IMR-90 (cell line): Measurements from ENCODE around the gene C10orf62. TPM values are rescaled to one million over a fixed set of nuclear protein-coding genes. Genes with fewer than 3 reads are reported as not detected.

Experiments used
- ATAC-seq: fragments of 200-7000 bp; cut with Tn5 transposase; 2 replicates; pipeline ENCODE4 v1.9.1; 2020; ENCODE audit warnings: low read depth, mild to moderate bottlenecking, moderate library complexity
- BruUV-seq: library from RNA; stranded (reverse); fragments of 400-500 nt; replicated peaks from 2 replicates; lab custom pipeline; 2021; lab: Mats Ljungman, UMichigan
- CTCF ChIA-PET: fragments of 300-600 bp; formaldehyde crosslinking; extraction: SDS; loops from one replicate; lab custom pipeline; 2021; ENCODE audit warnings: antibody characterized with exemption; lab: Yijun Ruan, JAX
- POLR2A ChIA-PET: fragments of 300-600 bp; sonication (Branson Sonifier 250); formaldehyde crosslinking; loops from one replicate; lab custom pipeline; 2022; ENCODE audit warnings: antibody characterized with exemption; ENCODE audit not compliant: unreplicated experiment; lab: Charles Lee
- DNase-seq: peaks from one replicate; pipeline ENCODE4 v3.0.0; 2013
- H2AFZ ChIP-seq: replicated peaks from 2 replicates; pipeline ENCODE3; 2013; ENCODE audit warnings: low read length, mild to moderate bottlenecking; ENCODE audit not compliant: poor library complexity
- H2AK5ac ChIP-seq: 2 replicates; pipeline ENCODE4 v1.6.1; 2013; ENCODE audit warnings: low read depth, low read length, inconsistent platforms
- H2AK9ac ChIP-seq: replicated peaks from 2 replicates; pipeline ENCODE3; 2013; ENCODE audit warnings: mild to moderate bottlenecking, low read depth, low read length, moderate library complexity; ENCODE audit not compliant: poor library complexity
- H2BK120ac ChIP-seq: 2 replicates; pipeline ENCODE4 v1.6.1; 2013; ENCODE audit warnings: low read depth, low read length, inconsistent platforms
- H2BK15ac ChIP-seq: 3 replicates; pipeline ENCODE4 v1.6.1; 2013; ENCODE audit warnings: low read depth, low read length, inconsistent platforms
- H2BK20ac ChIP-seq: 2 replicates; pipeline ENCODE4 v1.6.1; 2013; ENCODE audit warnings: low read depth, mild to moderate bottlenecking, inconsistent platforms, low read length, moderate library complexity
- H2BK5ac ChIP-seq: 2 replicates; pipeline ENCODE4 v1.6.1; 2013; ENCODE audit warnings: mild to moderate bottlenecking, low read depth, low read length, inconsistent platforms; ENCODE audit not compliant: poor library complexity, severe bottlenecking
- H3K14ac ChIP-seq: replicated peaks from 2 replicates; pipeline ENCODE4 v1.6.1; 2013; ENCODE audit warnings: low read depth, low read length, inconsistent platforms
- H3K18ac ChIP-seq: 2 replicates; pipeline ENCODE4 v1.6.1; 2013; ENCODE audit warnings: low read depth, low read length, control low read depth
- H3K23ac ChIP-seq: 2 replicates; pipeline ENCODE4 v1.6.1; 2013; ENCODE audit warnings: low read depth, low read length, inconsistent platforms
- H3K27ac ChIP-seq: 2 replicates; pipeline ENCODE4 v1.5.1; 2013; ENCODE audit warnings: mild to moderate bottlenecking, control low read depth, low read length; ENCODE audit not compliant: insufficient read depth
- H3K27me3 ChIP-seq: 2 replicates; pipeline ENCODE4 v1.6.1; 2013; ENCODE audit warnings: low read length; ENCODE audit not compliant: control insufficient read depth, insufficient read depth
- H3K36me3 ChIP-seq: 2 replicates; pipeline ENCODE4 v1.6.1; 2013; ENCODE audit warnings: low read length, mixed read lengths; ENCODE audit not compliant: control insufficient read depth, insufficient read depth
- H3K4ac ChIP-seq: 2 replicates; pipeline ENCODE4 v1.6.1; 2013; ENCODE audit warnings: low read depth, low read length, inconsistent platforms
- H3K4me1 ChIP-seq: 2 replicates; pipeline ENCODE4 v1.6.1; 2013; ENCODE audit warnings: low read length, mixed read lengths; ENCODE audit not compliant: control insufficient read depth, insufficient read depth
- H3K4me2 ChIP-seq: 2 replicates; pipeline ENCODE4 v1.6.1; 2013; ENCODE audit warnings: low read depth, mild to moderate bottlenecking, control low read depth, low read length, moderate library complexity
- H3K4me3 ChIP-seq: 2 replicates; pipeline ENCODE4 v1.5.1; 2013; ENCODE audit warnings: low read depth, mild to moderate bottlenecking, control low read depth, low read length, moderate library complexity; ENCODE audit not compliant: insufficient read depth
- H3K56ac ChIP-seq: 2 replicates; pipeline ENCODE4 v1.6.1; 2013; ENCODE audit warnings: low read length, inconsistent platforms; ENCODE audit not compliant: insufficient read depth; ENCODE audit errors: extremely low read depth
- H3K79me1 ChIP-seq, 2 experiments: 2 replicates each; pipeline ENCODE4 v1.6.1; 2013; ENCODE audit warnings: low read length in 2 of 2, inconsistent platforms in 1 of 2, low read depth in 1 of 2
- H3K9ac ChIP-seq: 2 replicates; pipeline ENCODE4 v1.6.1; 2013; ENCODE audit warnings: low read depth, low read length, control low read depth
- H3K9me1 ChIP-seq: 2 replicates; pipeline ENCODE4 v1.6.1; 2013; ENCODE audit warnings: low read length, inconsistent platforms; ENCODE audit not compliant: insufficient read depth
- H3K9me3 ChIP-seq: 2 replicates; pipeline ENCODE4 v1.6.1; 2013; ENCODE audit warnings: low read length; ENCODE audit not compliant: control insufficient read depth, insufficient read depth
- H4K20me1 ChIP-seq: 2 replicates; pipeline ENCODE4 v1.6.1; 2013; ENCODE audit warnings: low read length, inconsistent platforms; ENCODE audit not compliant: insufficient read depth
- H4K5ac ChIP-seq: 2 replicates; pipeline ENCODE4 v1.6.1; 2013; ENCODE audit warnings: mild to moderate bottlenecking, low read depth, low read length, control low read depth
- H4K8ac ChIP-seq, 2 experiments: 2 replicates each; pipeline ENCODE4 v1.6.1; 2013; ENCODE audit warnings: low read depth in 2 of 2, low read length in 2 of 2, control low read depth in 1 of 2, inconsistent platforms in 1 of 2
- H4K91ac ChIP-seq: 2 replicates; pipeline ENCODE4 v1.6.1; 2013; ENCODE audit warnings: low read depth, low read length, inconsistent platforms; ENCODE audit not compliant: insufficient read depth
- BHLHE40 ChIP-seq: fragments of 150-350 bp; IDR thresholded peaks from 2 replicates; pipeline ENCODE4 v1.6.1; 2016; ENCODE audit warnings: mild to moderate bottlenecking, low read depth, low read length
- CEBPB ChIP-seq: IDR thresholded peaks from 2 replicates; pipeline ENCODE4 v1.6.1; 2012; ENCODE audit warnings: low read depth, low read length, improper control_type of control experiment
- CHD1 ChIP-seq: IDR thresholded peaks from 2 replicates; pipeline ENCODE4 v1.6.1; 2012; ENCODE audit warnings: low read depth, low read length, improper control_type of control experiment
- CTCF ChIP-seq: conservative IDR thresholded peaks from 2 replicates; pipeline ENCODE4 v1.5.1; 2012; ENCODE audit warnings: mild to moderate bottlenecking, low read depth, low read length, improper control_type of control experiment
- ELK1 ChIP-seq: fragments of 150-350 bp; IDR thresholded peaks from 2 replicates; pipeline ENCODE4 v1.6.1; 2016; ENCODE audit warnings: low read depth, mild to moderate bottlenecking, low read length, moderate library complexity, borderline replicate concordance
- FOS ChIP-seq: fragments of 150-350 bp; IDR thresholded peaks from 2 replicates; pipeline ENCODE4 v1.6.1; 2016; ENCODE audit warnings: low read depth, low read length
- MAFK ChIP-seq: IDR thresholded peaks from 2 replicates; pipeline ENCODE4 v1.6.1; 2012; ENCODE audit warnings: low read depth, low read length, improper control_type of control experiment
- MAZ ChIP-seq: IDR thresholded peaks from 2 replicates; pipeline ENCODE4 v1.6.1; 2012; ENCODE audit warnings: low read depth, mild to moderate bottlenecking, low read length, improper control_type of control experiment, moderate library complexity, borderline replicate concordance
- MXI1 ChIP-seq: IDR thresholded peaks from 2 replicates; pipeline ENCODE4 v1.6.1; 2012; ENCODE audit warnings: low read depth, mild to moderate bottlenecking, low read length, moderate library complexity, borderline replicate concordance
- NFE2L2 ChIP-seq: fragments of 150-350 bp; IDR thresholded peaks from 2 replicates; pipeline ENCODE4 v1.6.1; 2016; ENCODE audit warnings: low read depth, mild to moderate bottlenecking, low read length
- POLR2A ChIP-seq: IDR thresholded peaks from 2 replicates; pipeline ENCODE4 v1.6.1; 2012; ENCODE audit warnings: mild to moderate bottlenecking, low read depth, low read length
- RAD21 ChIP-seq: IDR thresholded peaks from 2 replicates; pipeline ENCODE4 v1.6.1; 2012; ENCODE audit warnings: low read length, improper control_type of control experiment
- RCOR1 ChIP-seq: IDR thresholded peaks from 2 replicates; pipeline ENCODE4 v1.6.1; 2012; ENCODE audit warnings: mild to moderate bottlenecking, low read length, improper control_type of control experiment; ENCODE audit not compliant: insufficient replicate concordance
- RFX5 ChIP-seq: IDR thresholded peaks from 2 replicates; pipeline ENCODE4 v1.8.0; 2012; ENCODE audit warnings: low read depth, mild to moderate bottlenecking, low read length, moderate library complexity
- SMC3 ChIP-seq: fragments of 150-350 bp; IDR thresholded peaks from 2 replicates; pipeline ENCODE4 v1.6.1; 2016; ENCODE audit warnings: low read depth, mild to moderate bottlenecking, antibody characterized with exemption, low read length, moderate library complexity
- USF2 ChIP-seq: fragments of 150-350 bp; IDR thresholded peaks from 2 replicates; pipeline ENCODE4 v1.6.1; 2017; ENCODE audit warnings: mild to moderate bottlenecking, antibody characterized with exemption, low read length, low read depth
- WGBS, 2 experiments: methylation state at CpG; one replicate each; pipeline versions ENCODE4 v1.1.5 to v1.1.7; 2013; ENCODE audit warnings: missing lambda C conversion rate in 2 of 2; ENCODE audit not compliant: insufficient read length in 1 of 2; ENCODE audit errors: extremely low coverage in 2 of 2; 5-methylcytosine and 5-hydroxymethylcytosine counted together
- dilution Hi-C: fragments of 300-500 bp; cut with HindIII; formaldehyde crosslinking; loops from one replicate; pipeline ENCODE4 v1.14.3; 2018; ENCODE audit warnings: low sequenced_read_pairs; ENCODE audit not compliant: unreplicated experiment
- in situ Hi-C: fragments of 300-500 bp; cut with MboI; formaldehyde crosslinking; loops from 3 replicates; pipeline ENCODE4 v1.14.3; 2019; ENCODE audit warnings: low sequenced_read_pairs, inconsistent platforms, mixed read lengths
- intact Hi-C: fragments of 100-400 bp; cut with micrococcal nuclease; formaldehyde crosslinking; loops from 2 replicates; pipeline ENCODE4 v1.10.0; 2022
- polyA plus RNA-seq, 3 experiments: library from polyadenylated mRNA; depleted of rRNA; stranded (reverse); fragments of >200 nt; gene quantifications; 2 replicates each; pipeline ENCODE4 v1.2.3, GENCODE V29; 2012; ENCODE audit warnings: low replicate concordance in 1 of 3
- total RNA-seq: library from RNA; depleted of rRNA; stranded (reverse); fragments of >200 nt; gene quantifications from 2 replicates; pipeline ENCODE4 v1.2.3, GENCODE V29; 2012

C10orf62 gene
- total and polyA plus RNA-seq, 2 of the 4 experiments (the other 2 are of a cell fraction): not detected

- peaks cover 9% of the 10 kb centered on the region for H3K4me1 ChIP-seq
- H3K9me1 ChIP-seq: peaks cover 7% of the 10 kb centered on the region
- POLR2A ChIA-PET: no interaction called here
- H3K4me2 ChIP-seq: peak overlapping the region; percentile 81
- no peak overlapping the region; the same call in 1 of the 2 replicates for H2AK5ac ChIP-seq
- peak overlapping the region; percentile 80; the same call in 1 of the 2 replicates for H2BK120ac ChIP-seq
- peak overlapping the region; percentile 58 to 98 for H4K8ac ChIP-seq
- in situ Hi-C loops (no loop called here), dilution Hi-C loops (no loop called here), intact Hi-C loops (no loop called here)
- ATAC-seq: no peak
- H3K9me3 ChIP-seq: no peaks in the 10 kb centered on the region
- H3K36me3 ChIP-seq: no peaks in the 10 kb centered on the region
- H3K14ac ChIP-seq: no peak overlapping the region
- peak overlapping the region; percentile 66; the same call in 1 of the 2 replicates for H4K91ac ChIP-seq
- 0 out of 2 replicates have a peak overlapping the region, but pooled peaks have one; percentile 53 for H2BK20ac ChIP-seq
- no peaks in the 10 kb centered on the region for H3K27me3 ChIP-seq
- no peak overlapping the region for H3K4me3 ChIP-seq
- H3K9ac ChIP-seq: no peak overlapping the region
- H3K18ac ChIP-seq: no peak overlapping the region
- peak overlapping the region; percentile 79; the same call in 1 of the 2 replicates for H3K4ac ChIP-seq
- H2AFZ ChIP-seq: peak overlapping the region; percentile 97
- DNase-seq: no peak
- CTCF ChIA-PET: no interaction called here
- peaks cover 3 to 22% of the 10 kb centered on the region in 2 experiments; a peak in 3 of 4 replicates for H3K79me1 ChIP-seq
- peak overlapping the region; percentile 84 for H4K5ac ChIP-seq
- WGBS, 2 experiments: no CpG with 5 or more reads among the region's 8 CpGs
- peak overlapping the region; percentile 1 for H2AK9ac ChIP-seq
- H2BK15ac ChIP-seq: no peak overlapping the region
- H3K56ac ChIP-seq: no peak overlapping the region
- H4K20me1 ChIP-seq: no peaks in the 10 kb centered on the region
- H3K27ac ChIP-seq: no peak overlapping the region
- no peak overlapping the region for H2BK5ac ChIP-seq
- TF ChIP-seq ELK1 (no peak), MXI1 (no peak), FOS (no peak), CTCF (no peak), RCOR1 (no peak), MAFK (no peak), MAZ (no peak), CEBPB (no peak), BHLHE40 (no peak), RAD21 (no peak), NFE2L2 (no peak), RFX5 (no peak), USF2 (no peak), SMC3 (no peak), POLR2A (no peak), CHD1 (no peak)
- BruUV-seq: no TSS peak
- H3K23ac ChIP-seq: no peak overlapping the region
Observed at GRCh38 chr10:97633921-97634320, 44.4 kb downstream of the C10orf62 start.
